Left lung (tissue), 10 donors: ENCODE results near the gene TMX2. TPM values are rescaled to one million over a fixed set of nuclear protein-coding genes. Genes with fewer than 3 reads are reported as not detected.
A peak's percentile ranks its signal among the peaks of the same experiment; 100 is the strongest.
"Not testable (repeated sequence)": the region's sequence is repeated elsewhere in the genome, so short reads cannot be mapped to it uniquely, and the experiment has no call there.

Source experiments
- ATAC-seq: fragments of 200-7000 bp; cut with Tn5 transposase; one replicate; pipeline ENCODE4 v1.9.1; 2020; ENCODE audit warnings: moderate library complexity
- DNase-seq, 4 donors: peaks; one replicate each; pipeline ENCODE4 v3.0.0-alpha.2; 2013 to 2020
- H3K27ac ChIP-seq, 2 donors: fragments of 200-600 bp; sonication (generic) in 1 of 2; one replicate each; pipeline versions ENCODE4 v1.5.0 to v1.8.0; 2020 to 2021
- H3K27me3 ChIP-seq, 2 donors: fragments of 200-600 bp; sonication (generic) in 1 of 2; one replicate each; pipeline versions ENCODE4 v1.5.0 to v1.8.0; 2020 to 2021
- H3K36me3 ChIP-seq, 2 donors: fragments of 200-600 bp; sonication (generic) in 1 of 2; one replicate each; pipeline versions ENCODE4 v1.5.0 to v1.8.0; 2020 to 2021
- H3K4me1 ChIP-seq, 2 donors: fragments of 200-600 bp; one replicate each; pipeline ENCODE4 v1.8.0; 2021
- H3K4me3 ChIP-seq, 2 donors: fragments of 200-600 bp; sonication (generic) in 1 of 2; one replicate each; pipeline versions ENCODE4 v1.5.0 to v1.8.0; 2020 to 2021; ENCODE audit warnings: mild to moderate bottlenecking in 1 of 2
- H3K9me3 ChIP-seq, 2 donors: fragments of 200-600 bp; sonication (generic) in 1 of 2; one replicate each; pipeline versions ENCODE4 v1.5.0 to v1.8.0; 2020 to 2021
- intact Hi-C, 2 donors: fragments of 100-400 bp; cut with DNase I; formaldehyde crosslinking; loops; one replicate each; pipeline versions ENCODE4 v1.11.2 to v1.14.2; 2022
- polyA plus RNA-seq, 6 donors: library from polyadenylated mRNA; unstranded; fragments of 120-200 nt; gene quantifications; one replicate each; pipeline ENCODE4 v1.2.1, GENCODE V29; 2013; ENCODE audit not compliant: insufficient read length in 6 of 6
- total RNA-seq, 2 donors: library from RNA; stranded (reverse); fragmentation: NEBNext Ultra II Directional; extraction: Animal tissue kit (Norgen Biotek cat#: 25700); gene quantifications; one replicate each; pipeline ENCODE4 v1.2.1, GENCODE V29; 2021
- TF ChIP-seq, protein P1 (sequence below), 2 donors: fragments of 200-600 bp; sonication (generic) in 1 of 2; IDR thresholded peaks; one replicate each; pipeline versions ENCODE4 v1.5.0 to v1.8.0; 2021; ENCODE audit warnings: antibody characterized with exemption in 2 of 2
- donor health status: DM: no; HTN: yes; CAD: no.
- donor health status: DM: no; HTN: no; CAD: no.

Gene TMX2
- total and polyA plus RNA-seq, 8 donors, result 67.7 to 107 (median 90.4) TPM

DNA sequence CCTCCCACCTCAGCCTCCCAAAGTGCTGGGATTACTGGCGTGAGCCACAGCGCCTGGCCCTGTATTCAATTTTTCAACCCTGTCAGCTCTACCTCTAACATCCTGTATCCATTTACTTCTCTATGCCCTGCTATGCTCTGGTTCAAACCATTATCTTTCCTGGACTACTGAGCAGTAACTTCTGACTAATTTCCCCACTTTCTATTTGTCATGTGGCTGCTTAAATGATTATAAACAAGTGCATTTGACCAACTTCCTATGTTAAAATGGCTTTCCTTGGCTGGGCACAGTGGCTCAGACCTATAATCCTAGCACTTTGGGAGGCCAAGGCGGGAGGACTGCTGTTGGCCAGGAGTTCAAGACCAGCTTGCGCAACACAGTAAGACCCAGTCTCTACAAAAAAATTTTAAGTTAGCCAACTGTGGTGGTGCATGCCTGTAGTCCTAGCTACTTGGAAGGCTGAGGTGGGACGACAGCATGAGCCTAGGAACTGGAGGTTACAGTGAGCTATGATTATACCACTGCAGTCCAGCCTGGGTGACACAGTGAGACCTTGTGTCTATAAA is 2.5 kb upstream of the TMX2 start:
- no peaks in the 10 kb centered on the region for H3K9me3 ChIP-seq
- ATAC-seq (no peak), DNase-seq (no peak)
- H3K27ac ChIP-seq, result no peak overlapping the region
- peaks cover 0 to 23% of the 10 kb centered on the region in 2 donors for H3K36me3 ChIP-seq
- TF ChIP-seq, protein P1, sequence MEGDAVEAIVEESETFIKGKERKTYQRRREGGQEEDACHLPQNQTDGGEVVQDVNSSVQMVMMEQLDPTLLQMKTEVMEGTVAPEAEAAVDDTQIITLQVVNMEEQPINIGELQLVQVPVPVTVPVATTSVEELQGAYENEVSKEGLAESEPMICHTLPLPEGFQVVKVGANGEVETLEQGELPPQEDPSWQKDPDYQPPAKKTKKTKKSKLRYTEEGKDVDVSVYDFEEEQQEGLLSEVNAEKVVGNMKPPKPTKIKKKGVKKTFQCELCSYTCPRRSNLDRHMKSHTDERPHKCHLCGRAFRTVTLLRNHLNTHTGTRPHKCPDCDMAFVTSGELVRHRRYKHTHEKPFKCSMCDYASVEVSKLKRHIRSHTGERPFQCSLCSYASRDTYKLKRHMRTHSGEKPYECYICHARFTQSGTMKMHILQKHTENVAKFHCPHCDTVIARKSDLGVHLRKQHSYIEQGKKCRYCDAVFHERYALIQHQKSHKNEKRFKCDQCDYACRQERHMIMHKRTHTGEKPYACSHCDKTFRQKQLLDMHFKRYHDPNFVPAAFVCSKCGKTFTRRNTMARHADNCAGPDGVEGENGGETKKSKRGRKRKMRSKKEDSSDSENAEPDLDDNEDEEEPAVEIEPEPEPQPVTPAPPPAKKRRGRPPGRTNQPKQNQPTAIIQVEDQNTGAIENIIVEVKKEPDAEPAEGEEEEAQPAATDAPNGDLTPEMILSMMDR (IDR thresholded peaks at IDR 0.05), result no peak
- no peak overlapping the region for H3K4me3 ChIP-seq
- intact Hi-C loops, result no loop called here
- H3K27me3 ChIP-seq, result no peaks in the 10 kb centered on the region
- peaks cover 19 to 43% of the 10 kb centered on the region in 2 donors for H3K4me1 ChIP-seq

DNA sequence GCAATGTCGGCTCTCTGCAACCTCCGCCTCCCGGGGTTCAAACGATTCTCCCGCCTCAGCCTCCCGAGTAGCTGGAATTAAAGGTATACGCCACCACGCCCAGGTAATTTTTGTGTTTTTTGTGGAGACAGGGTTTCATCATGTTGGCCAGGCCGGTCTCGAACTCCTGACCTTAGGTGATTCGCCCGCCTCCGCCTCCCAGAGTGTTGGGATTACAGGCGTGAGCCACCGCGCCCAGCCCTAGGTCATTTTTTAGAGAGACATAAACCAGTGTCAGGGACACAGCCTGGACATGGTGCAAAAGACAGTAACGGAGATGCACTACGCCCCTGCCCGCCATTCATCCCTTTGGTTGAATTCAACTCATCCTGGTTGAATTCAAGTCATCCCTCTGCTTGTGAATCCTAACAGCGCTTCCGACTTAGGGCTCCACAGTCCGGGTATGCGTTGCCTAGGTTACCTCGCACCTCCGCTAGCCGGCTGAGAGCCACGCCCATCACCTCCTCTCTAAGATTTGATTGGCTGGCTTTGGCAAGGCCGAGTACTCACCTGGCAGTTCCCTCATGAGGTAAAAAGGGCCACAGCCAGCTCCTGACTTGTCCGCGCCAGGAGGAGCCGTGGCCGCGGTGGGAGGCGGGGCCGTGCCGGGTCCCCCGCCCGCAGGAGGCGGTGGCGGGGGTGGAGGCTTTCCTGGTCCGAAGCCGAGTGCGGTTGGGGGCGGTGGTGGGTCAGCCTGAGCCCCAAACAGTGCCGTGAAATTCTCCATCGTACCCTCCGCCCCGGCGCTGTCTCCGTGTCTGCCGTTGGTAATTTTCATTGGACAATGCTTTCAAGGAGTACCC is 758 bp upstream of the TMX2 start, which contains the start of gene MED19:
Gene MED19 (minus strand): TSS at position 802 of the 842 bp plus-strand sequence. CDS start 36 bp downstream, at position 766.
- DNase-seq (peak; percentile 69 to 92 (median 86)), ATAC-seq (peak; percentile 84)
- peaks cover 0 to 12% of the 10 kb centered on the region in 2 donors for H3K36me3 ChIP-seq
- H3K27me3 ChIP-seq, result no peaks in the 10 kb centered on the region
- peak within 1 kb of the TSS; percentile 80 to 94 for H3K27ac ChIP-seq
- H3K4me1 ChIP-seq, result peaks cover 19 to 49% of the 10 kb centered on the region in 2 donors
- intact Hi-C loops, result no loop called here
- TF ChIP-seq, protein P1 (IDR thresholded peaks at IDR 0.05), result no peak
- peak within 1 kb of the TSS; percentile 97 to 98 for H3K4me3 ChIP-seq
- H3K9me3 ChIP-seq, result no peaks in the 10 kb centered on the region

DNA sequence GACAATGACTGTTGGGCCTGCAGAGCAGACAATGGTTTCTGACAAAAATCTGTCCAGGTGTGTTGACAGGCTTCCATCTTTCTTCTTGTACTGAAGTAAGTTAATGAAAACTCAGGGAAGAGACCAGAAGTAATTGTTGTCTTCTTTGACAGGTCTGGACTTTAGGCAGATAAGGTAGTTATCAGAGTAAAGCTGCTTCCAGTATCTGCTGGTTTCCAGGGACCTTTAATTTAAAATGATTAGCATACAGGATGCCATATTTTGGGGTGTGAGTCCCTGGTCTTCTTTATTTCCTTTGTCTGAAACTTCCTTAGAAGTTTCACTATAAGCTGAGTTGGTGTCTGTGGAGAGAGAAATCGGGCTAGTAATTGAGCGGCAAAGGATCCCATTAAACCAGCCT is 1.4 kb downstream of the TMX2 start:
- intact Hi-C loops, result no loop called here
- TF ChIP-seq, protein P1 (IDR thresholded peaks at IDR 0.05), result no peak

DNA sequence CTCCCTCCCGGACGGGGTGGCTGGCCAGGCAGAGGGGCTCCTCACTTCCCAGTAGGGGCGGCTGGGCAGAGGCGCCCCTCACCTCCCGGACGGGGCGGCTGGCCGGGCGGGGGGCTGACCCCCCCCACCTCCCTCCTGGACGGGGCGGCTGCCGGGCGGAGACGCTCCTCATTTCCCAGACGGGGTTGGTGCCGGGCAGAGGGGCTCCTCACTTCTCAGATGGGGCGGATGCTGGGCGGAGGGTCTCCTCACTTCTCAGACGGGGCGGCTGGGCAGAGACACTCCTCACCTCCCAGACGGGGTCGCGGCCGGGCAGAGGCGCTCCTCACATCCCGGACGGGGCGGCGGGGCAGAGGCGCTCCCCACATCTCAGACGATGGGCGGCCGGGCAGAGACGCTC is 4.3 kb downstream of the TMX2 start:
- ATAC-seq, DNase-seq, H3K27ac ChIP-seq: not testable (repeated sequence)

More for the DNA sequence above, 1.4 kb downstream of the TMX2 start:
- Histone ChIP-seq H3K27me3 (no peaks in the 10 kb centered on the region), H3K9me3 (no peaks in the 10 kb centered on the region), H3K27ac (no peak overlapping the region), H3K4me1 (peaks cover 19 to 49% of the 10 kb centered on the region in 2 donors), H3K4me3 (peak overlapping the region; percentile 97 to 98), H3K36me3 (peaks cover 0 to 12% of the 10 kb centered on the region in 2 donors)
- DNase-seq (no peak), ATAC-seq (no peak)

DNA sequence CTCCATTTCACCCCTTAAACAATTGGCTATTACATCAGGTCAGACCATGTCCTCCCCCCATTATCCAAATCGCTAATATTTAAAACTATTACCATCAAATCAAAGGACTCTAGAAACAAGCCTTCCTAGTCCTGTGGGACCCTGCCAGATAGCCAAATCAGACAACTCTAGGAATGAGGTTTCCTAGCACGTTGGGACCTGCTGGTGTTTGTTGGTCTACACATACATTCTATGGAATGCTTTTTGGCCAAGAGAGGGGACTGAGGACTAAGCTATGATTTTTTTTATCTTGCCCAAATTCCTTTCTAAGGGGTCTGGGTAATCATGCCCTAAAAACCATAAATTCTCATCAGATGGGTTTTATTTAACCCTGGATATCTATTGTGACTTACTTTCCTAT is 14.8 kb downstream of the TMX2 start:
- peaks cover 0 to 20% of the 10 kb centered on the region in 2 donors for H3K36me3 ChIP-seq
- no peak overlapping the region for H3K27ac ChIP-seq
- no peaks in the 10 kb centered on the region for H3K9me3 ChIP-seq
- TF ChIP-seq, protein P1 (IDR thresholded peaks at IDR 0.05), result no peak
- intact Hi-C loops, result no loop called here
- H3K27me3 ChIP-seq, result no peaks in the 10 kb centered on the region
- ATAC-seq, result no peak
- no peak overlapping the region for H3K4me3 ChIP-seq
- peaks cover 0 to 1% of the 10 kb centered on the region in 2 donors for H3K4me1 ChIP-seq
- no peak for DNase-seq

More for the DNA sequence above, 4.3 kb downstream of the TMX2 start:
- H3K4me3 ChIP-seq, H3K27me3 ChIP-seq, intact Hi-C loops, H3K9me3 ChIP-seq: not testable (repeated sequence)
- H3K36me3 ChIP-seq, result peaks cover 0 to 26% of the 10 kb centered on the region in 2 donors
- peaks cover 14 to 26% of the 10 kb centered on the region in 2 donors for H3K4me1 ChIP-seq
